Endothelial cell of umbilical vein (primary cell): ENCODE data around the gene TLN1. TPM values are rescaled to one million over a fixed set of nuclear protein-coding genes. Genes with fewer than 3 reads are reported as not detected.

ENCODE experiments used
- BruUV-seq: library from RNA; stranded (reverse); fragments of 400-500 nt; replicated peaks from 2 replicates; lab custom pipeline; 2021; lab: Mats Ljungman, UMichigan
- CTCF ChIA-PET: fragments of 300-600, 350-600 bp; sonication (Branson Sonifier 250); formaldehyde crosslinking; loops from one replicate; lab custom pipeline; 2021; ENCODE audit warnings: antibody characterized with exemption, inconsistent platforms; lab: Charles Lee
- POLR2A ChIA-PET: fragments of 300-600, 350-600 bp; sonication (Branson Sonifier 250); formaldehyde crosslinking; loops from one replicate; lab custom pipeline; 2021; ENCODE audit warnings: antibody characterized with exemption, inconsistent platforms; lab: Charles Lee
- DNase-seq: peaks from one replicate; pipeline ENCODE4 v3.0.0-alpha.2; 2011; ENCODE audit warnings: low read depth, low spot score
- FAIRE-seq: peaks from 2 replicates; lab custom pipeline; 2011; peaks lifted over from hg19 to GRCh38; lab: Jason Lieb, UNC
- H2AFZ ChIP-seq: 2 replicates; pipeline ENCODE4 v1.6.0; 2012; ENCODE audit warnings: low read depth, low read length, control low read depth, inconsistent platforms
- H3K27ac ChIP-seq: 2 replicates; pipeline ENCODE4 v1.5.1; 2011; ENCODE audit warnings: low read depth, mild to moderate bottlenecking, control low read depth, low read length, moderate library complexity; ENCODE audit not compliant: insufficient read depth
- H3K27me3 ChIP-seq, 2 experiments: 2 replicates each; pipeline versions ENCODE4 v1.6.0 to v1.6.1; 2011; ENCODE audit warnings: low read length in 2 of 2, mixed read lengths in 1 of 2; ENCODE audit not compliant: control insufficient read depth in 2 of 2, insufficient read depth in 2 of 2
- H3K36me3 ChIP-seq, 2 experiments: 2 replicates in 1 of 2; 3 replicates in 1 of 2; pipeline ENCODE4 v1.5.1; 2011; ENCODE audit warnings: low read length in 2 of 2, mild to moderate bottlenecking in 1 of 2, moderate library complexity in 1 of 2; ENCODE audit not compliant: control insufficient read depth in 2 of 2, insufficient read depth in 2 of 2; ENCODE audit errors: extremely low read depth in 1 of 2
- H3K4me1 ChIP-seq: 3 replicates; pipeline ENCODE4 v1.5.1; 2011; ENCODE audit warnings: mild to moderate bottlenecking, low read length; ENCODE audit not compliant: control insufficient read depth, insufficient read depth; ENCODE audit errors: extremely low read depth
- H3K4me2 ChIP-seq: 2 replicates; pipeline ENCODE4 v1.6.1; 2011; ENCODE audit warnings: low read length, control low read depth, mixed read lengths; ENCODE audit not compliant: insufficient read depth
- H3K4me3 ChIP-seq, 3 experiments: fragments of 200-600 bp in 1 of 3; sonication (generic), shearing (Covaris generic) in 1 of 3; replicated peaks in 1 of 3; 2 replicates each; pipeline ENCODE4 v1.5.1; 2011 to 2016; ENCODE audit warnings: control low read depth in 3 of 3, low read length in 3 of 3, mild to moderate bottlenecking in 2 of 3, inconsistent platforms in 1 of 3, low read depth in 1 of 3, moderate library complexity in 1 of 3; ENCODE audit not compliant: insufficient read depth in 1 of 3
- H3K79me2 ChIP-seq: 2 replicates; pipeline ENCODE4 v1.6.0; 2012; ENCODE audit warnings: low read length, inconsistent platforms; ENCODE audit not compliant: control insufficient read depth, insufficient read depth
- H3K9ac ChIP-seq: replicated peaks from 2 replicates; pipeline ENCODE3; 2011; ENCODE audit warnings: low read length, control low read depth; ENCODE audit not compliant: insufficient read depth; ENCODE audit errors: extremely low read depth
- H3K9me1 ChIP-seq: replicated peaks from 3 replicates; pipeline ENCODE4 v1.6.0; 2011; ENCODE audit warnings: mild to moderate bottlenecking, low read length; ENCODE audit not compliant: control insufficient read depth, insufficient read depth; ENCODE audit errors: extremely low read depth
- H3K9me3 ChIP-seq: replicated peaks from 2 replicates; pipeline ENCODE4 v1.5.1; 2012; ENCODE audit warnings: low read length, inconsistent platforms; ENCODE audit not compliant: control insufficient read depth, insufficient read depth
- H4K20me1 ChIP-seq: replicated peaks from 2 replicates; pipeline ENCODE3; 2011; ENCODE audit warnings: mild to moderate bottlenecking, low read length; ENCODE audit not compliant: control insufficient read depth, insufficient read depth; ENCODE audit errors: extremely low read depth
- CTCF ChIP-seq, 2 donors: IDR thresholded peaks; 1 replicate in 1 of 2; 2 replicates in 1 of 2; pipeline ENCODE4 v1.5.1; 2011; ENCODE audit warnings: low read length in 2 of 2, mild to moderate bottlenecking in 2 of 2, moderate library complexity in 2 of 2, control low read depth in 1 of 2, inconsistent platforms in 1 of 2, low read depth in 1 of 2; ENCODE audit not compliant: insufficient read depth in 1 of 2; ENCODE audit errors: extremely low read depth in 1 of 2
- EZH2 ChIP-seq: IDR thresholded peaks from 2 replicates; pipeline ENCODE4 v1.6.1; 2012; ENCODE audit warnings: borderline replicate concordance, low read depth, mild to moderate bottlenecking, moderate library complexity, low read length, inconsistent platforms; ENCODE audit not compliant: severe bottlenecking
- FOS ChIP-seq: IDR thresholded peaks from 2 replicates; pipeline ENCODE4 v1.6.1; 2011; ENCODE audit warnings: mild to moderate bottlenecking, low read length, moderate library complexity, borderline replicate concordance; ENCODE audit not compliant: insufficient read depth
- GATA2 ChIP-seq: IDR thresholded peaks from 2 replicates; pipeline ENCODE4 v1.7.0; 2011; ENCODE audit warnings: low read depth, mild to moderate bottlenecking, moderate library complexity, mixed read lengths, low read length; ENCODE audit not compliant: insufficient read length, insufficient read depth
- JUN ChIP-seq: IDR thresholded peaks from 2 replicates; pipeline ENCODE4 v1.6.1; 2011; ENCODE audit warnings: borderline replicate concordance, low read depth; ENCODE audit not compliant: insufficient read length, insufficient read depth
- MAX ChIP-seq: IDR thresholded peaks from 2 replicates; pipeline ENCODE4 v1.6.1; 2011; ENCODE audit not compliant: insufficient read depth, insufficient read length
- MYC ChIP-seq: IDR thresholded peaks from one replicate; pipeline ENCODE4 v1.6.1; 2011; ENCODE audit warnings: mild to moderate bottlenecking, low read depth, low read length
- POLR2A ChIP-seq: IDR thresholded peaks from 2 replicates; pipeline ENCODE4 v1.6.1; 2012; ENCODE audit warnings: low read depth, mild to moderate bottlenecking, control low read depth, low read length
- POLR2AphosphoS5 ChIP-seq: IDR thresholded peaks from 2 replicates; pipeline ENCODE4 v1.6.1; 2012; ENCODE audit warnings: low read depth, mild to moderate bottlenecking, control low read depth, low read length, moderate library complexity; ENCODE audit not compliant: insufficient read depth
- dilution Hi-C: fragments of 300-500 bp; cut with MboI; formaldehyde crosslinking; loops from one replicate; pipeline ENCODE4 v1.15.0; 2019; ENCODE audit warnings: low sequenced_read_pairs; ENCODE audit not compliant: extremely low pct_ligation_motif_present
- intact Hi-C: fragments of 100-400 bp; cut with micrococcal nuclease; formaldehyde crosslinking; loops from one replicate; pipeline ENCODE4 v1.10.0; 2022
- polyA plus RNA-seq, 4 experiments: library from polyadenylated mRNA; depleted of rRNA in 3 of 4; stranded (reverse) in 3 of 4; unstranded in 1 of 4; fragments of >200 nt; gene quantifications; 2 replicates each; pipeline versions ENCODE4 v1.2.1 to v1.2.3, GENCODE V29; 2011 to 2012; ENCODE audit warnings: missing spikeins in 1 of 4
- total RNA-seq: library from RNA; stranded (reverse); gene quantifications from 2 replicates; pipeline ENCODE4 v1.2.3, GENCODE V29; 2021

The TLN1 gene
- total and polyA plus RNA-seq, 2 donors (not counting 3 experiments of a cell fraction or from before 2014, with no cell fraction given) = 120 to 450 TPM

- FAIRE-seq (no peak), DNase-seq (no peak)
- Histone ChIP-seq H3K9me3 (no peaks in the 10 kb centered on the region), H3K9ac (no peak overlapping the region), H3K36me3 (no peaks in the 10 kb centered on the region), H3K27ac (no peak overlapping the region), H4K20me1 (no peaks in the 10 kb centered on the region), H3K27me3 (peaks cover under 1 to 5% of the 10 kb centered on the region in 2 experiments), H3K4me1 (peaks cover 9% of the 10 kb centered on the region), H2AFZ (no peak overlapping the region), H3K4me2 (no peak overlapping the region), H3K4me3 (no peak overlapping the region), H3K9me1 (no peaks in the 10 kb centered on the region), H3K79me2 (no peaks in the 10 kb centered on the region)
- TF ChIP-seq JUN (no peak), POLR2AphosphoS5 (no peak), MYC (no peak), MAX (no peak), POLR2A (no peak), CTCF (IDR thresholded peaks at IDR 0.05; ENCODE audit: extremely low read depth in 1 of 2, insufficient read depth in 1 of 2, low read depth in 1 of 2, low read length in 2 of 2) (no peak), GATA2 (no peak), FOS (no peak), EZH2 (no peak)
- BruUV-seq = no TSS peak
- dilution Hi-C loops (no loop called here), intact Hi-C loops (no loop called here)
- ChIA-PET POLR2A (no interaction called here), CTCF (interaction anchor here (0.9 to 1.9 kb wide), 4 partner anchors 21 to 66 kb away, joined by 3 to 6 read pairs (median 4); no protein-coding TSS in a partner anchor)
Measured at GRCh38 chr9:35669331-35670145, 62.5 kb downstream of the TLN1 start.
